HUES64 (cell line): ENCODE data around the gene SLC25A21.

Source experiments
- H3K27ac ChIP-seq: 2 replicates; pipeline ENCODE4 v1.7.0; 2013; ENCODE audit warnings: low read depth, low read length, inconsistent platforms
- H3K27me3 ChIP-seq: 2 replicates; pipeline ENCODE4 v1.6.1; 2013; ENCODE audit warnings: mild to moderate bottlenecking, low read length; ENCODE audit not compliant: insufficient read depth
- H3K36me3 ChIP-seq: 2 replicates; pipeline ENCODE4 v1.6.1; 2013; ENCODE audit warnings: mild to moderate bottlenecking, low read length; ENCODE audit not compliant: insufficient read depth
- H3K4me1 ChIP-seq: 2 replicates; pipeline ENCODE4 v1.6.1; 2013; ENCODE audit warnings: mild to moderate bottlenecking, low read length, moderate library complexity; ENCODE audit not compliant: insufficient read depth
- H3K4me3 ChIP-seq: 2 replicates; pipeline ENCODE4 v1.5.1; 2013; ENCODE audit warnings: mild to moderate bottlenecking, low read length, moderate library complexity
- H3K9ac ChIP-seq: 2 replicates; pipeline ENCODE4 v1.6.1; 2013; ENCODE audit warnings: mild to moderate bottlenecking, low read depth, low read length
- H3K9me3 ChIP-seq: 2 replicates; pipeline ENCODE4 v1.6.1; 2013; ENCODE audit warnings: low read depth, low read length; ENCODE audit not compliant: insufficient read depth
- WGBS: fragments of 150-250, 120-280 bp; methylation state at CpG from one replicate; pipeline ENCODE4 v1.1.7; 2013; ENCODE audit warnings: missing lambda C conversion rate; 5-methylcytosine and 5-hydroxymethylcytosine counted together

The SLC25A21 gene

DNA sequence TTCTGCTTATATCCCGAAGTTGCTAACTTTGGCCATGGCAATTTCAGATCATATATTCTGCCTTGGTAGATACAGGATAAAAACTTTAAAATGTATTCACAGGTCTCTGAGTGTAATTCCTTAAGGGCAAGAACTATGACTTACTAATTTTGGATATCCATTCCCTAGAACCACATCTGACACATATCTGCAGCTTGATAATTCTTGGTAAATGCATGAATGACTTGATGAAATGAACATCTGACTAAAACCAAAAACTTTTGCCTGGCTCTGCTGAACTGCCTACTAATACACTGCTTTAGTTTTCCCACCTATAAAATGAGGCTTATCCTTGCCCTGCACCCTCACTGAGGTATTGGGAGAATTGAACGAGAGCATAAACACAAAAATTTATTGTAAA lies 32.2 kb downstream of the SLC25A21 start:
- WGBS = 80% methylated on average over 1 of the region's 2 CpGs
- no peak overlapping the region for H3K9ac ChIP-seq

DNA sequence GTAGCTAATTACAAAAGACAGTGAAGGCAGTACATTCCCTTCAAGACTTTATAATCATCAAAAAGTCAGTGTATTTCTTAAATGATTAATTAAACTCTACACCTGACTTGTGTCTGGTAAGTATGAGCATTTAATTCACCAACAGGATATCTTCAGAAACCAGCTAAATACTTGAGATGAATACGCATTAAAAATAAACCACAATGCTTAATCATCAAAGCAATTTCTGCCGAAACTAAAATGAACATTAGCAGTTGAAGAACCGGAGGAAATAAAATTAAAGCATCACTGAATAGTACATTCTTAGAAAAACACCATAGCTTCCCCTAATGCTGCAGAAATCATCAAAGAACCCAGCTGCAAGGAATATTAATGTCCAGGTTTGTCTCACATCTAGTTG lies 32.7 kb downstream of the SLC25A21 start:
- WGBS = 92% methylated on average over 3 of the region's 3 CpGs
- H3K4me1 ChIP-seq = peaks cover 4% of the 10 kb centered on the region; the same call in 1 of the 2 replicates
- H3K36me3 ChIP-seq = no peaks in the 10 kb centered on the region
- no peak overlapping the region for H3K4me3 ChIP-seq
- H3K27ac ChIP-seq = no peak overlapping the region
- no peaks in the 10 kb centered on the region for H3K9me3 ChIP-seq
- no peak overlapping the region for H3K9ac ChIP-seq
- H3K27me3 ChIP-seq = no peaks in the 10 kb centered on the region

More for the DNA sequence above, 32.2 kb downstream of the SLC25A21 start:
- no peaks in the 10 kb centered on the region for H3K9me3 ChIP-seq
- no peaks in the 10 kb centered on the region for H3K36me3 ChIP-seq
- no peak overlapping the region for H3K27ac ChIP-seq
- peaks cover 4% of the 10 kb centered on the region; the same call in 1 of the 2 replicates for H3K4me1 ChIP-seq
- no peak overlapping the region for H3K4me3 ChIP-seq
- H3K27me3 ChIP-seq = no peaks in the 10 kb centered on the region

DNA sequence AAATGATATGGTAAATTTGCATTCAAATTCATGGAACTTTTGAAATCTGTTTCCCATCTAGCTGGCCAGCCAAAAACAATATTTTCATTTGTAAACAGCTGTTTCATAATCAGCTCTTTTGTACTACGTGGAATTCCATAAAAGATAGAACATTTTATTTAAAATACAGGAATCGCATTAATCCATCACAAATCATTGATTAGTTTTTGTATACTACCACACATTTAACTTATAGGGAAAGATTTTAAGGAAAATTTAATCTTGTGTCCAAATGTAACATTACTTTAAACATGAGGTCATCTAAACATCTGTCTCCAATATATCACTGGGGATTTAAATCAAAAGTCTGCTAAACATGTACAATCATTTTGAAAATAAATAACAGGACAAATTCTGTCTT lies 33.5 kb downstream of the SLC25A21 start:
- H3K27ac ChIP-seq = no peak overlapping the region
- H3K9me3 ChIP-seq = no peaks in the 10 kb centered on the region
- 91% methylated on average over 2 of the region's 2 CpGs for WGBS
- H3K4me3 ChIP-seq = no peak overlapping the region
- peaks cover 4% of the 10 kb centered on the region; the same call in 1 of the 2 replicates for H3K4me1 ChIP-seq
- H3K27me3 ChIP-seq = no peaks in the 10 kb centered on the region
- no peak overlapping the region for H3K9ac ChIP-seq
- no peaks in the 10 kb centered on the region for H3K36me3 ChIP-seq

DNA sequence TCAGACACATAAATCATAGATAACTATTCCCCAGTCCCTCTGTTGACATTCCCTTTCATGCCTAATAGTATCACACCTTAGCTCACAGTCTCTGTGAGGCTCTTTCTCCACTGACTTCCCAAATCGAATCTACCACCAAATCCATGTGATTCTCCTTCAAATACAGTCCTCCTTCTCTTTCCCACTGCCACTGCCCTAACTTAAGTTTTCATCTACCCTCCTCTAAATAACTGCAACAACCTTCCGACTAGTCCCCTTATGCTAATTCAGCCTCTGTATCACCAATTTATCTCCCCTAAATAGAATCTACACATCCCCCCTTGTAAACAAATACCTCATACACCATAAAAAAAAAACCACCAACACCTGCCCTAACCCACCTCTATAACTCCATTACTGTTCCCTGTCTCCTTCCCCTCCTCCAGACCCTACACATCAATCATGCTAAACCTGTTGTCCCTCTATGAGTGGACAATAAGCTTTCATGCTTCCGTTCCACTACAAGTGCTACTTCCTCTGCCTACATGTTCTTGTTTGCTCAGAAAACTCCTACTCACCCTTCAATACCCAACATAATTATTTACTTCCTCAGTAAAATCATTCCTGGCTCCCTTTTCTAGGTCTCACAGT lies 39.0 kb downstream of the SLC25A21 start:
- no peak overlapping the region for H3K4me3 ChIP-seq
- 91% methylated on average over 3 of the region's 3 CpGs for WGBS
- no peaks in the 10 kb centered on the region for H3K36me3 ChIP-seq
- H3K4me1 ChIP-seq = no peaks in the 10 kb centered on the region
- H3K27me3 ChIP-seq = no peaks in the 10 kb centered on the region
- H3K9me3 ChIP-seq = no peaks in the 10 kb centered on the region
- H3K9ac ChIP-seq = no peak overlapping the region
- H3K27ac ChIP-seq = no peak overlapping the region

DNA sequence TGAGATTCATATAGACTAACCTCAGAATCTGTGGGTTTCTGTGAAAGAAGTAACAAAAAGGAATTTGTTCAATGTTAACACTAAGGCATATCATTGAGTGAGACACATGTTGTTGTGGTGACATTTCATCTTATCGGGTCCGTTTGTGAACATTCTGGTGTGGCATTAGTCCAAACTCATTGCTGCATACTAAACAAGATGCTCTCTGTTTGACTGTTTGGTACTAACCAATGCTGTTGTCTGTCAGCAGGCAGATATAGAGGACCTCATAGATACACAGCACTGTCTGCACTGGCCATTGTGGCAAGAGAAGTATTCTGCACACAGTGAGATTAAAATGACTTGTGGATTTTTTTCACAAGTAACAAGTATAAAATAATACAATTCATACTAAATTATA lies 41.2 kb downstream of the SLC25A21 start:
- no peaks in the 10 kb centered on the region for H3K27me3 ChIP-seq
- H3K36me3 ChIP-seq = no peaks in the 10 kb centered on the region
- no peaks in the 10 kb centered on the region for H3K4me1 ChIP-seq
- no peak overlapping the region for H3K4me3 ChIP-seq
- no peak overlapping the region for H3K9ac ChIP-seq
- no peaks in the 10 kb centered on the region for H3K9me3 ChIP-seq
- 97% methylated on average over 2 of the region's 2 CpGs for WGBS
- H3K27ac ChIP-seq = no peak overlapping the region

DNA sequence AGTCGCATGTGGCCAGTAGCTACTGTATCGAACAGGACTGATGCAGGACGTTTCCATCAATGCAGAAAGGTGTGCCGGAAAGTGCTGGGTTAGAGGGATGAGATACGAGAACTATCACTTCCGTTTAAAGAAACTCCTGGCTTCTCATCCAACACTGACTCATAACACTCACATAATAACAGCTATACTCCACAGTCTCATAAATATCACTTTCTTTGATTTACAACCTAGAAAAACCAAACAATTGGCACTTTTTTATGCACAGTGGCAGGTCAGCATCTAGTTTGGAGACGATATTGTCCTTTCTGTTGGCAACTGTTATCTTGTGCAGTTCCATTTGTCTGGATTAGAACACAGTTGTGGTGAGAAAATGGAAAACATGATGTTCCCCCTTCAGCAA lies 43.4 kb downstream of the SLC25A21 start:
- WGBS = 95% methylated on average over 7 of the region's 7 CpGs
- H3K36me3 ChIP-seq = no peaks in the 10 kb centered on the region
- no peak overlapping the region for H3K9ac ChIP-seq
- H3K4me1 ChIP-seq = no peaks in the 10 kb centered on the region
- H3K27me3 ChIP-seq = no peaks in the 10 kb centered on the region
- no peaks in the 10 kb centered on the region for H3K9me3 ChIP-seq
- H3K27ac ChIP-seq = no peak overlapping the region
- H3K4me3 ChIP-seq = no peak overlapping the region

DNA sequence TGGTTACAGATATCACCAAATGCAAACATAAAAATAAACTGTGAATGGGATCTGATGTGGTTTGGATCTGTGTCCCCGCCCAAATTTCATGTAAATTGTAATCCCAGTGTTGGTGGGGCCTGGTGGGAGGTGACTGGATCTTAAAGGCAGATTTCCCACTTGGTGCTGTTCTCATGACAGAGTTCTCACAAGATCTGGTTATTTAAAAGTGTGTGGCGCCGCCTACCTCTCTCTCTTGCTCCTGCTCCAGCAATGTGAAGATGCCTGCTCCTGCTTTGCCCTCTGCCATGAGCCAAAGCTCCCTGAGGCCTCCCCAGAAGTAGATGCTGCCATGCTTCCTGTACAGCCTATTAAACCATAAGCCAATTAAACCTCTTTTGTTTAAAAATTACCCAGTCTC lies 47.8 kb downstream of the SLC25A21 start:
- H3K9me3 ChIP-seq = no peaks in the 10 kb centered on the region
- H3K27ac ChIP-seq = no peak overlapping the region
- no peak overlapping the region for H3K4me3 ChIP-seq
- H3K9ac ChIP-seq = no peak overlapping the region
- no peaks in the 10 kb centered on the region for H3K36me3 ChIP-seq
- peaks cover 10% of the 10 kb centered on the region; the same call in 1 of the 2 replicates for H3K4me1 ChIP-seq
- 90% methylated on average over 3 of the region's 3 CpGs for WGBS
- no peaks in the 10 kb centered on the region for H3K27me3 ChIP-seq

DNA sequence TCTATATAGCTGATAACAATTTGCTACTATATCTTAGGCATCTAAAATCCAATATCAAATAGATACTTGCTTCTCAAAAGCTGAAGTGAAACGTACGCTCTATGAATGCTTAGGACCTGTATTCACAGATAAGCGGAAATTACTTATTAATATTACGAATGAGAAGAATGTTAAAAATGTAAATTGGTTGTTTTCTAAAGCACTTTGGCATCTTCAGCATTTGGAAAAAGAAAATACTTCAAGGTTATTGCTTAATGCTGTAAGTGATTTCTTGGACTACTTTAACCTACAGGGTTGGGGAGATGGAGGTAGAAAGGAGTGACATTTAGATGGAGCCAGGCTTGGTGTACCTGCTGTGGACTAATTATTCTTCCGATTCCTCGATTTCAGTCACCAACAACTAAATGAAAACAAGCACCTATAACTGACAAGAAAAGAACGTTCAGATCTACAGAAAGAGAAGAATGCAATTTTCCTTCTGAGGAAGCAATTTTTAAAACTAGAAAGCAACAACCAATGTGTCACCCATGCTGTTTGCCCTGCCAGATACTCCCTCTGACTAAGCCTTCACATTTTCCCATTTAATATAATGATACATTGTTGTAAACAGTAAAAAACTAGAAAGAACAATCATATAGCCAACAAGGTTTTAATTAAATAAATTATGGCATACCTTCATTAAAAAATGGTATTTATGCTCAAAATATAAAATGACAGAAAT lies 49.3 kb downstream of the SLC25A21 start:
- 96% methylated on average over 7 of the region's 7 CpGs for whole genome bisulfite sequencing
- Histone ChIP-seq H3K36me3 (no peaks in the 10 kb centered on the region), H3K9ac (no peak overlapping the region), H3K4me1 (peaks cover 10% of the 10 kb centered on the region; the same call in 1 of the 2 replicates), H3K9me3 (no peaks in the 10 kb centered on the region), H3K27ac (no peak overlapping the region; the same call in 1 of the 2 replicates), H3K4me3 (no peak overlapping the region), H3K27me3 (no peaks in the 10 kb centered on the region)

DNA sequence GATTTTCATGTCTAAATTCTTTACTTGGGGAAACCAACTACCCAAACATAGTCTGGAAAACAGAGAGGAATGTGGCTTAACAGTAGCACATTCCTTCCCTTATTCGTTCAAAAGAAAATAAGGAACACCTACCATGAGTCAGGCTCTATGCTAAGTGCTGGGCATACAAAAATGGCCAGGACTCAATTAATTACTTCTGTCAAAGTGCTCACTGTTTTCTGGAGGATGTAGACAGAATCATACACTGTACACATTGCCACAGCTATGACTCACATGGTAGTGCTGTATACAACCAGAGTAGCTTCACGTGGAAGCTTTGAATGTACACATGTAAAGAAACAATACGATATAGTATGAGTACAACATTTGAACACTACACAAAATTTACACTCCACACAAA lies 50.1 kb downstream of the SLC25A21 start:
- Histone ChIP-seq H3K4me1 (peaks cover 16% of the 10 kb centered on the region), H3K27ac (no peak overlapping the region; the same call in 1 of the 2 replicates), H3K9me3 (no peaks in the 10 kb centered on the region), H3K36me3 (no peaks in the 10 kb centered on the region), H3K27me3 (no peaks in the 10 kb centered on the region), H3K4me3 (no peak overlapping the region), H3K9ac (no peak overlapping the region)
- 67% methylated on average over 1 of the region's 3 CpGs for WGBS

DNA sequence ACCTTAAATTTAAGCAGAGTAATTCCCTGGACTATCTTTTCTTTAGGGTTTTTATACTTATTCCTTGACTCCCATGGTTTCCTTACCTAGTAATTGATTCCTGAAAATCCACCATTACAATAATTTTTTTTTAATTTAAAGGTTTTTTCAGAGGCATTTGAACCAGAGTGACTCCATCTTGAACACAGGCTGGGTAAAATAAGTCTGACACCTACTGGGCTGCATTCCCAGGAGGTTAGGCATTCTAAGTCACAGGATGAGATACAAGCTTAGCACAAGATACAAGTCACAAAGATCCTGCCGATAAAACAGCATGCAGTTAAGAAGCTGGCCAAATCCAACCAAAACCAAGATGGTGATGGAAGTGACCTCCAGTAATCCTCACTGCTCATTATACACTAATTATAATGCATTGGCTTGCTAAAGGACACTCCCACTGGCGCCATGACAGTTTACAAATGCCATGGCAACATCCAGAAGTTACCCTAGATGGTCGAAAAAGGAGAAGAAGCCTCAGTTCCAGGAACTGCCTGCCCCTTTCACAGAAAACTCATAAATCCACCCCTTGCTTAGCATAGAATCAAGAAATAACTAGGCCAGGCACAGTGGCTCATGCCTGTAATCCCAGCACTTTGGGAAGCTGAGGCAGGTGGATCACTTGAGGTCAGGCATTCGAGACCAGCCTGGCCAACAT lies 53.6 kb downstream of the SLC25A21 start:
- 93% methylated on average over 4 of the region's 4 CpGs for WGBS
- H3K27me3 ChIP-seq = no peaks in the 10 kb centered on the region
- H3K36me3 ChIP-seq = no peaks in the 10 kb centered on the region
- no peak overlapping the region for H3K4me3 ChIP-seq
- no peaks in the 10 kb centered on the region for H3K9me3 ChIP-seq
- H3K9ac ChIP-seq = no peak overlapping the region
- no peak overlapping the region for H3K27ac ChIP-seq
- peaks cover 28% of the 10 kb centered on the region for H3K4me1 ChIP-seq
